Measurements from ENCODE around the gene SNED1. TPM values are rescaled to one million over a fixed set of nuclear protein-coding genes. Genes with fewer than 3 reads are reported as not detected.

Gene SNED1
- total RNA-seq, 2 donors from 2014 or later, result 0.66 to 4.5 TPM

DNA sequence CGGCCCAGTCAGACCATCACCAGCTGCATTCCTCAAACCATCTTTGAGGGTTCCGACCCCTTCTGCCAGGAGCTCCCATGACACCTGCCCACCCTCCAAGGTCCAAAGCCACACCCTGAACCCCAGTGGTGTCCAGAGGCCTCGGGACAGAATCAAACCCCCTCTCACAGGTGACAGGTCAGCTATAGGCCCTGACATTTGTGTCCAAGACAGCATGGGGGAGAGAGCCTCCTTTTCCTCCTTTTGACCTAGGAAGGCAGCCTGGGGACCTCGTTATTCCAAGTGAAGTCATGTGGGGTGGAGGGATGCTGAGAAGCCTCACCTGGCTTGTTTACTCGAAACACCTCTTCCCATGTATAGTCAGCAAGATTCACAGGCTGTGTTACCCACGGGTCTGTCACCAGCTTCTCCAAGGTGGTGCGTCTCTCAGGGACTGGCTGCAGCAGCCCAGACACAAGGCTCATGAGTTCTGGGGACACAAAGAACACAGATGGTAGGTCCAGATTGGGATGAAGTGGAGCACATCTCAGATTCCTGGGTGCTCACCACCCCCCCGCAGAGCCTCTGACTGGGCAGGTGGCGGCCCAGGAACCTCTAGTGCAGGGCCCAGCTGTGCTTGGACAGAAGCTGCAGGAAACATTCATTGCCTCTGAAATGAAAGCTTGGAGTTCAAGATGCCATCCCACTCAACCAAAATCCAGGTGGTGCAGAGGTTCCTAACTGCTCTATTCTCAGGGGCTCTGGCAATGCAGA, 108.8 kb downstream of the SNED1 start:
- Histone ChIP-seq H3K27ac (ENCODE audit: low read depth, low read length) (no peak overlapping the region), H3K36me3 (ENCODE audit: control insufficient read depth, insufficient read depth, low read length) (peaks cover 3% of the 10 kb centered on the region), H3K9ac (ENCODE audit: extremely low read depth, low read length, poor library complexity, severe bottlenecking) (no peak overlapping the region), H3K4me1 (ENCODE audit: control insufficient read depth, insufficient read depth, low read length) (no peaks in the 10 kb centered on the region), H3K9me3 (ENCODE audit: control insufficient read depth, low read length) (no peaks in the 10 kb centered on the region), H3K4me3 (ENCODE audit: low read length) (no peak overlapping the region), H3K27me3 (ENCODE audit: control insufficient read depth, insufficient read depth, low read length, poor library complexity, severe bottlenecking) (no peaks in the 10 kb centered on the region)
- H3K9me3 Mint-ChIP-seq, result no peaks in the 10 kb centered on the region
- TF ChIP-seq, protein P1, sequence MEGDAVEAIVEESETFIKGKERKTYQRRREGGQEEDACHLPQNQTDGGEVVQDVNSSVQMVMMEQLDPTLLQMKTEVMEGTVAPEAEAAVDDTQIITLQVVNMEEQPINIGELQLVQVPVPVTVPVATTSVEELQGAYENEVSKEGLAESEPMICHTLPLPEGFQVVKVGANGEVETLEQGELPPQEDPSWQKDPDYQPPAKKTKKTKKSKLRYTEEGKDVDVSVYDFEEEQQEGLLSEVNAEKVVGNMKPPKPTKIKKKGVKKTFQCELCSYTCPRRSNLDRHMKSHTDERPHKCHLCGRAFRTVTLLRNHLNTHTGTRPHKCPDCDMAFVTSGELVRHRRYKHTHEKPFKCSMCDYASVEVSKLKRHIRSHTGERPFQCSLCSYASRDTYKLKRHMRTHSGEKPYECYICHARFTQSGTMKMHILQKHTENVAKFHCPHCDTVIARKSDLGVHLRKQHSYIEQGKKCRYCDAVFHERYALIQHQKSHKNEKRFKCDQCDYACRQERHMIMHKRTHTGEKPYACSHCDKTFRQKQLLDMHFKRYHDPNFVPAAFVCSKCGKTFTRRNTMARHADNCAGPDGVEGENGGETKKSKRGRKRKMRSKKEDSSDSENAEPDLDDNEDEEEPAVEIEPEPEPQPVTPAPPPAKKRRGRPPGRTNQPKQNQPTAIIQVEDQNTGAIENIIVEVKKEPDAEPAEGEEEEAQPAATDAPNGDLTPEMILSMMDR (conservative IDR thresholded peaks at IDR 0.05), result no peak
- DNase-seq, result peak; percentile 25
- 92 to 93% methylated on average over 4 to 9 of the region's 9 CpGs for WGBS, 2 experiments (ENCODE audit: insufficient coverage in 1 of 2, insufficient read length in 1 of 2)
- no peak overlapping the region for H3K4me3 Mint-ChIP-seq
- H3K4me1 Mint-ChIP-seq, result no peaks in the 10 kb centered on the region
- H3K27ac Mint-ChIP-seq, result no peak overlapping the region
- no peaks in the 10 kb centered on the region for H3K27me3 Mint-ChIP-seq (ENCODE audit: insufficient read depth)
- peaks cover 20% of the 10 kb centered on the region for H3K36me3 Mint-ChIP-seq (ENCODE audit: low read depth)

DNA sequence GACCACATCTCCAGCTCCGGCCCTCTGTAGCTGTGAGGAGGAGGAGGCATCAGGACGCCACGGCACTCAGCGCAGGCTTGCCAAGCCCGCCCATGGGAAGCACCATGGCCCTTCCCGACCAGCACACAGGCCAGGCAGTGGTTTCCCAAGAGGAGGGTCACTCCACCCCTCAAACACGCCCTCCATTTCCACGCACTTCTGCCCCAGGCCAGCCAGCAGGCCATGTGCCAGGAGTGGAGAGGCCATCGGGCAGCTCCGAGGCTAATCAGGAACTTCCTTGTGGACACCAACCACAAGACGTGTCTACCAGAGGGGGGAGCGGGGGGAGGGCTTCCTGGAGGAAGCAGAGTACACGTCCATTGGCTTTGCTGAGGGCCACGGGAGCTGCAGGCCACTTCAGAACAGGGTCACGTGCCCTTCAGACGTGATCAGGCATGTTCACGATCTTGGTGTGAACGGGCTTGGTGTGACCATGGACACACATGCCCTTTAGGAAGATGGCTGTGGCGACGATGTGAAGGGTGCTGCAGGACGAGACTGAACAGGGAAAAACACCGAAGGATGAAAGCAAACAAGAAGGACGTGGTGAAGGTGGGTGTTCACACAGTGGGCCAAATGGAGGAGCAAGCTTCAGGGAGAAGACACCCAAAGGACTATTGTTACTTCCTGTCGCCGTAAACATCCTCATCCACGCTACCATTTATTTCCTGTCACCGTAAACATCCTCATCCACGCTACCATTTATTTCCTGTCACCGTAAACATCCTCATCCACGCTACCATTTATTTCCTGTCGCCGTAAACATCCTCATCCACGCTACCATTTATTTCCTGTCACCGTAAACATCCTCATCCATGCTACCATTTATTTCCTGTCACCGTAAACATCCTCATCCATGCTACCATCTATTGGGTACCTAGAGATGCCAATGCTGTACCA, 110.1 kb downstream of the SNED1 start:
- Mint-ChIP-seq H3K27me3 (ENCODE audit: insufficient read depth) (no peaks in the 10 kb centered on the region), H3K36me3 (ENCODE audit: low read depth) (peaks cover 24% of the 10 kb centered on the region), H3K4me1 (no peaks in the 10 kb centered on the region), H3K27ac (no peak overlapping the region), H3K9me3 (no peaks in the 10 kb centered on the region), H3K4me3 (no peak overlapping the region)
- DNase-seq, result peak; percentile 10
- H3K4me3 ChIP-seq (ENCODE audit: low read length), result no peak overlapping the region
- WGBS, 2 experiments (ENCODE audit: insufficient coverage in 1 of 2, insufficient read length in 1 of 2), result 91 to 93% methylated on average over 23 to 34 of the region's 35 CpGs
- H3K27ac ChIP-seq (ENCODE audit: low read depth, low read length), result no peak overlapping the region
- no peaks in the 10 kb centered on the region for H3K9me3 ChIP-seq (ENCODE audit: control insufficient read depth, low read length)
- no peaks in the 10 kb centered on the region for H3K27me3 ChIP-seq (ENCODE audit: control insufficient read depth, insufficient read depth, low read length, poor library complexity, severe bottlenecking)
- H3K36me3 ChIP-seq (ENCODE audit: control insufficient read depth, insufficient read depth, low read length), result peaks cover 7% of the 10 kb centered on the region
- TF ChIP-seq, protein P1 (conservative IDR thresholded peaks at IDR 0.05), result no peak
- no peak overlapping the region for H3K9ac ChIP-seq (ENCODE audit: extremely low read depth, low read length, poor library complexity, severe bottlenecking)
- no peaks in the 10 kb centered on the region for H3K4me1 ChIP-seq (ENCODE audit: control insufficient read depth, insufficient read depth, low read length)

DNA sequence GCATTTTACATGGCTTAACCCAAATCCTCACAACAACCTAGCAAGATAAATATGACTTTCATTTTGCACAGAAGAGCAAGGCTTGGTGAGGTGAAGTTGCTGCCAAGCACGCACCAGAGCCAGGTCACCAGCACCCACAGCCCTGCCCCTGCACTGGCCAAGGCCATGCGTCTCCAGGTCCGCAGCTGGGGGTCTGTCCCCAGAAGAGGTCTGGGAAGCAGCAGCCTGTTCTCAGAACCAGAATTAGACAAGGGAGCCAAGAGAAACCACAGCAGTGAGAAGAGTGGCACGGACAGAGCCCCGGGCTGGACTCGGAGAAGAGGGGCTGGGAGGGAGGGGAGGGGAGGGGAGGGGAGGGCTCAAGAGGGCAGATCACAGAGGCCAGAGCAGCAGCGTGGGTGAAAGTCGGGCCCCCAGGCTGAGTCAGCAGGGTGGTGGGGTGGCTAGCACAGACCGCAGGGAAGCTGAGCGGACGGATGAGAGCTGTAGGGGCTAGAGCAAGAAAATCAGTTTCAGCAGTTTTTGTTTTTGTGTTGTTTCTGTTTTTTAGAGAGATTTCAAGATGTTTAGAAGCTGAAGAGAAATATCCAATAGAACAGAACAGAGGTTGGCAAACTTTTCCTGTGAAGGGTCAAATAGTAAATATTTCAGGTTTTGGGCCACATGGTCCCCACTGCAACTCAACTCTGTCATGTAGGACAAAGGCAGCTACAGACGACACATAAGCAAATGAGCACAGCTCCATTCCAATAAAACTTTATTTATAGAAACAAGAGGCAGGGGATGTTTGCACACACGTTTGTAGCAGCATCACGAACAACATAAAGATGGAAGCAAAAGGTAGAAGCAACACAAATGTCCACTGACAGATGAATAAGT, 111.0 kb downstream of the SNED1 start:
- no peak overlapping the region for H3K4me3 Mint-ChIP-seq
- no peaks in the 10 kb centered on the region for H3K4me1 Mint-ChIP-seq

More for the DNA sequence above, 111.0 kb downstream of the SNED1 start:
- Histone ChIP-seq H3K9me3 (ENCODE audit: control insufficient read depth, low read length) (no peaks in the 10 kb centered on the region), H3K4me1 (ENCODE audit: control insufficient read depth, insufficient read depth, low read length) (no peaks in the 10 kb centered on the region), H3K4me3 (ENCODE audit: low read length) (no peak overlapping the region), H3K9ac (ENCODE audit: extremely low read depth, low read length, poor library complexity, severe bottlenecking) (no peak overlapping the region), H3K27me3 (ENCODE audit: control insufficient read depth, insufficient read depth, low read length, poor library complexity, severe bottlenecking) (no peaks in the 10 kb centered on the region), H3K36me3 (ENCODE audit: control insufficient read depth, insufficient read depth, low read length) (peaks cover 11% of the 10 kb centered on the region), H3K27ac (ENCODE audit: low read depth, low read length) (no peak overlapping the region)
- Mint-ChIP-seq H3K36me3 (ENCODE audit: low read depth) (peaks cover 24% of the 10 kb centered on the region), H3K27me3 (ENCODE audit: insufficient read depth) (no peaks in the 10 kb centered on the region), H3K27ac (no peak overlapping the region), H3K9me3 (no peaks in the 10 kb centered on the region)
- TF ChIP-seq, protein P1 (conservative IDR thresholded peaks at IDR 0.05), result no peak
- WGBS, 2 experiments (ENCODE audit: insufficient coverage in 1 of 2, insufficient read length in 1 of 2), result 90 to 100% methylated on average over 3 to 14 of the region's 14 CpGs
- DNase-seq, result peak; percentile 11
